Heart left ventricle (tissue), 16 donors: Measurements from ENCODE around the gene MRM1. TPM values are rescaled to one million over a fixed set of nuclear protein-coding genes. Genes with fewer than 3 reads are reported as not detected.

Experiments
- ATAC-seq, 4 donors: fragments of 200-7000 bp; cut with Tn5 transposase; one replicate each; pipeline ENCODE4 v1.9.1; 2020 to 2022; ENCODE audit warnings: moderate library complexity in 4 of 4, mild to moderate bottlenecking in 3 of 4, moderate number of reproducible peaks in 1 of 4
- DNase-seq, 5 donors: peaks; one replicate each; pipeline ENCODE4 v3.0.0-alpha.2; 2020
- H3K27ac ChIP-seq, 12 donors: fragments of 200-600 bp; sonication (generic) in 4 of 12; one replicate each; pipeline versions ENCODE4 v1.5.0 to v1.8.0; 2016 to 2022; ENCODE audit warnings: mild to moderate bottlenecking in 2 of 12
- H3K27me3 ChIP-seq, 9 donors: fragments of 200-600 bp; sonication (generic) in 2 of 9; one replicate each; pipeline versions ENCODE4 v1.5.1 to v1.8.0; 2016 to 2022; ENCODE audit warnings: mild to moderate bottlenecking in 3 of 9
- H3K36me3 ChIP-seq, 9 donors: fragments of 200-600 bp; sonication (generic) in 2 of 9; one replicate each; pipeline versions ENCODE4 v1.5.0 to v1.8.0; 2018 to 2022; ENCODE audit warnings: mild to moderate bottlenecking in 2 of 9
- H3K4me1 ChIP-seq, 12 donors: fragments of 200-600 bp; sonication (generic) in 4 of 12; one replicate each; pipeline versions ENCODE4 v1.5.0 to v1.8.0; 2016 to 2022; ENCODE audit warnings: mild to moderate bottlenecking in 3 of 12
- H3K4me3 ChIP-seq, 12 donors: fragments of 200-600 bp; sonication (generic) in 4 of 12; one replicate each; pipeline versions ENCODE4 v1.5.0 to v1.8.0; 2017 to 2022; ENCODE audit warnings: mild to moderate bottlenecking in 9 of 12, moderate library complexity in 4 of 12
- H3K9me3 ChIP-seq, 12 donors: fragments of 200-600 bp; sonication (generic) in 4 of 12; one replicate each; pipeline versions ENCODE4 v1.5.0 to v1.8.0; 2016 to 2022; ENCODE audit warnings: mild to moderate bottlenecking in 1 of 12
- CTCF ChIP-seq, 12 donors: fragments of 200-600 bp; sonication (generic) in 4 of 12; IDR thresholded peaks; one replicate each; pipeline versions ENCODE4 v1.5.0 to v1.8.0; 2018 to 2022; ENCODE audit warnings: antibody characterized with exemption in 12 of 12, mild to moderate bottlenecking in 5 of 12
- POLR2A ChIP-seq, 2 donors: fragments of 450-650 bp; IDR thresholded peaks; one replicate each; pipeline ENCODE4 v1.6.1; 2017; ENCODE audit warnings: antibody characterized with exemption in 2 of 2, mild to moderate bottlenecking in 2 of 2, moderate library complexity in 2 of 2
- WGBS, 4 donors: extraction: QIAGEN DNeasy Blood & Tissue Kit in 2 of 4; methylation state at CpG; one replicate each; pipeline versions ENCODE4 v1.1.5 to v1.1.7; 2013 to 2018; 5-methylcytosine and 5-hydroxymethylcytosine counted together
- intact Hi-C, 10 donors: fragments of 100-400 bp; cut with DNase I; formaldehyde crosslinking; loops; one replicate each; pipeline versions ENCODE4 v1.11.1 to v1.14.2; 2022
- polyA plus RNA-seq, 2 donors: library from polyadenylated mRNA; stranded (reverse); fragments of 200-250 nt; gene quantifications; one replicate each; pipeline ENCODE4 v1.2.3, GENCODE V29; 2013
- total RNA-seq, 9 donors: library from RNA; depleted of rRNA in 2 of 9; stranded (reverse); fragments of >200 nt in 2 of 9; fragmentation: NEBNext Ultra II Directional in 3 of 9; extraction: Animal tissue kit (Norgen Biotek cat#: 25700) in 3 of 9; gene quantifications; one replicate each; pipeline versions ENCODE4 v1.1.0 to v1.2.4, GENCODE V29; 2016 to 2023
- donor health status: ischemic (EF 13 %, LVEDD 7.1; RV severe dilation, severe dysfunction).
- donor health status: healthy with polysubstance abuse.
- donor health status: DM: no; HTN: yes; CAD: no.
- donor health status: DM: no; HTN: no; CAD: no.
- donor health status: ischemic (EF 25% LVEDD 6.9; RV normal size, moderate dysfunction).
- donor health status: ischemic (EF 25% LVEDD 5.7; RV mildly dilated, moderate dysfunction).
- donor health status: healthy.
- donor health status: DM: yes; HTN: yes; CAD: no.
- donor health status: ischemic (EF 35%, LVEDD 5.7; RV mildly dilated, moderate dysfunction).
- donor health status: nonischemic (EF 11% LVEDD 7.7; RV severe dilation, severe dysfunction).
- donor health status: DM: yes; HTN: yes; CAD: no.
- donor health status: PGD.
- donor health status: ischemic (EF 29% LVEDD 5.4; RV normal size, mild dysfunction).
- donor health status: nonischemic (EF 23%, LVEDD 6.1; RV moderate dilation, normal function).

MRM1 gene
- total and polyA plus RNA-seq, 11 donors: 4.0 to 12.6 (median 7.6) TPM

DNA sequence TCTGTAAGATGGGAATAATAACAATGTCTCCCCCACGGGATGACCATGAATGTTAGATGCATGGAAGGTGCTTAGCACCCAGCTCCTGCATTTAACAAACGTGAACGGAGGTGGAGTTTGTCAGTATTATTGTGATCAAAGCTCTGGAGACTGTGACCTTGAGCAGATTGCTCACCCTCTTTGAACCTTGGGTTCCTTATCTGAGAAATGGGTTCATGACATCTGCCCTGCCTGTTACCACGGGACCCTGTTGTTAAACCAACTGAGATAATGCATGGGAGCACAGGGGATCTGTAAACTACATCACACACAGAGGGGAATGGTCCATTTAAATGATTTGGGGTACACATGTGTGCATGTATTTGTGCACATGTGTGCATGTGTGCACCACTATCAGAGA, 29.6 kb downstream of the MRM1 start:
- H3K9me3 ChIP-seq: no peaks in the 10 kb centered on the region
- intact Hi-C loops: loop anchor here in 5 of 10 donors (2.0 to 10.0 kb wide), 4 partner anchors 416 to 611 kb away; no protein-coding TSS in a partner anchor
- DNase-seq (no peak), ATAC-seq (no peak)
- peaks cover 0 to 12% (median 0%) of the 10 kb centered on the region in 12 donors for H3K4me1 ChIP-seq
- WGBS, 4 donors: 65 to 74% (median 69%) methylated on average over 4 of the region's 4 CpGs
- H3K4me3 ChIP-seq: no peak overlapping the region
- H3K27me3 ChIP-seq: peaks cover 0 to 22% (median 4%) of the 10 kb centered on the region in 9 donors
- H3K27ac ChIP-seq: no peak overlapping the region
- TF ChIP-seq CTCF (IDR thresholded peaks at IDR 0.05): no peak
- TF ChIP-seq POLR2A (IDR thresholded peaks at IDR 0.05): no peak
- no peaks in the 10 kb centered on the region for H3K36me3 ChIP-seq

DNA sequence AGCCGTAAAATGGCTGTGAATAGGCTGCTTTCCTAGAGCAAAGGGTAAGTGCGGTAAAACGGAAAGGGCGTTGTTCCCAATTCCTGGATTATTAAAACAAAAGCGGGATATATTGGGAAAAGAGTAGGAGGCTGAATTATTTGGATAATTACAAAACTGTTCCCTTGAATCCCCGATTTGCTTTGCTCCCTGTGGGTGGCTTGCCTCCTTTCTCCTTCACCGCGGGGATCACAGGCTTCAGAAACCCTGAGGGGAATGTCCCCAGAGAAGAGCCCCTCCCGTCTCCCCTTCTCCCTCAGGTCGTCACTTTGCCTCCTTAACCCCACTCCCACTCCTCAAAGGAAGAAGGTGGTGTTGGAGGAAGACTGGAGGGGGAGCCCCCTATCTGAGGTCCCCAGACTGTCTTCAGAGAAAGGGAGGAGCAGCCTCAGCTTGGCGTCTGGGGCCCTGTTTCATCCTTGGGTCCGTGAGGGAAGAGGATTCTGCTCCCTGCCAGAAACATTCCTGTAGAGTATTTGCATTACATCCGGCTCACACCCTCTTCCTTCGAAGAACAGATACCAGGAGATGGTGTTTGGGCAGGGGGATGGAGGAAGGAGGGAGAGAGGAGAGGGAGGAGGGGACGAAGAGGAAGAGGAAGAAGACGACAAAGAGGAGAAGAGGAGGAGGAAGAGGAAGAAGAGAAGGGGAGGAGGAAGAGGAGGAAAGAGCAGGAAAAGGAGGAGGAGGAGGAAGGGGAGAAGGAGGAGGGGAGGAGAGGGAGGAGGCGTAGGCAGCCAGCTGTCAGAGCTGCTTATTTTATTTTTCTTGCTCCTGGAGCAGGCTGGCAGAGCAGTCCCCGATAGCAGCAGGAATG, 31.8 kb downstream of the MRM1 start:
- TF ChIP-seq POLR2A (IDR thresholded peaks at IDR 0.05) (no peak), CTCF (IDR thresholded peaks at IDR 0.05) (no peak)
- peaks cover 0 to 12% (median 0%) of the 10 kb centered on the region in 12 donors for H3K4me1 ChIP-seq
- H3K4me3 ChIP-seq: no peak overlapping the region
- H3K27ac ChIP-seq: no peak overlapping the region
- DNase-seq (no peak), ATAC-seq (no peak)
- peaks cover 3 to 35% (median 9%) of the 10 kb centered on the region in 9 donors for H3K27me3 ChIP-seq
- whole genome bisulfite sequencing, 4 donors: 22 to 29% (median 24%) methylated on average over 18 of the region's 18 CpGs
- H3K36me3 ChIP-seq: no peaks in the 10 kb centered on the region
- intact Hi-C loops: loop anchor here in 4 of 10 donors (5.0 to 10.0 kb wide), 3 partner anchors 572 to 609 kb away; no protein-coding TSS in a partner anchor
- H3K9me3 ChIP-seq: no peaks in the 10 kb centered on the region

DNA sequence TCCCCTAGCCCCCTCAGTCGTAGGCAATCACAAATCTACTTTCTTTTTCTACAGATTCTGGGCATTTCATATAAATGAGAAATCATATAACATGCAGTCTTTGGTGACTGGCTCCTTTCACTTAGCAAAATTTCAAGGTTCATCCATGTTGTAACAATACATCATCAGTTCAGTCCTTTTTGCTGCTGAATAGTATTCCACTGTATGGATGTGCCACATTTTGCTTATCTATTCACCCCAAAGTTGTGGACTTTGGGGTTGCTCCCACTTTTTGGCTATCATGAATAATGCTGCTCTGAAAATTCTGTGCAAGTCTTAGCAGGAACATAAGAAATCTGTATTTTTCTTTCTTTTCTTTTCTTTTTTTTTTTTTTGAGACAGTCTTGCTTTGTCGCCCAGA, 39.0 kb downstream of the MRM1 start:
- Histone ChIP-seq H3K4me1 (peaks cover 0 to 17% (median 9%) of the 10 kb centered on the region in 12 donors), H3K9me3 (no peaks in the 10 kb centered on the region), H3K27ac (no peak overlapping the region), H3K4me3 (no peak overlapping the region), H3K27me3 (peaks cover 15 to 95% (median 66%) of the 10 kb centered on the region in 9 donors), H3K36me3 (no peaks in the 10 kb centered on the region)
- no peak for ATAC-seq
- WGBS, 4 donors: 91 to 93% (median 92%) methylated on average over 2 of the region's 2 CpGs
- TF ChIP-seq POLR2A (IDR thresholded peaks at IDR 0.05) (no peak), CTCF (IDR thresholded peaks at IDR 0.05) (no peak)
- DNase-seq: no peak
- intact Hi-C loops: no loop called here

- intact Hi-C loops: no loop called here
- Histone ChIP-seq H3K4me1 (peaks cover 0 to 17% (median 9%) of the 10 kb centered on the region in 12 donors), H3K27ac (no peak overlapping the region), H3K4me3 (no peak overlapping the region), H3K36me3 (no peaks in the 10 kb centered on the region), H3K9me3 (no peaks in the 10 kb centered on the region), H3K27me3 (peaks cover 18 to 95% (median 66%) of the 10 kb centered on the region in 9 donors)
- no peak for TF ChIP-seq POLR2A (IDR thresholded peaks at IDR 0.05)
- TF ChIP-seq CTCF (IDR thresholded peaks at IDR 0.05): no peak
- WGBS, 4 donors: 38 to 57% (median 42%) methylated on average over 10 of the region's 10 CpGs
- DNase-seq (no peak), ATAC-seq (no peak)
Observed at GRCh38 chr17:36640836-36641235, 39.5 kb downstream of the MRM1 start.
